Tongue (tissue), 2 donors: ENCODE measurements around the gene MEA1. TPM values are rescaled to one million over a fixed set of nuclear protein-coding genes. Genes with fewer than 3 reads are reported as not detected.
"Not testable (repeated sequence)": the region's sequence is repeated elsewhere in the genome, so short reads cannot be mapped to it uniquely, and the experiment has no call there.

Experiments
- DNase-seq: peaks from one replicate; pipeline ENCODE4 v3.0.0-alpha.2; 2015
- total RNA-seq: library from RNA; depleted of rRNA; stranded (reverse); fragments of >200 nt; gene quantifications from one replicate; pipeline ENCODE4 v1.2.3, GENCODE V29; 2014

The MEA1 gene
- total RNA-seq, 1 donor from 2014 or later = 23.8 TPM

DNA sequence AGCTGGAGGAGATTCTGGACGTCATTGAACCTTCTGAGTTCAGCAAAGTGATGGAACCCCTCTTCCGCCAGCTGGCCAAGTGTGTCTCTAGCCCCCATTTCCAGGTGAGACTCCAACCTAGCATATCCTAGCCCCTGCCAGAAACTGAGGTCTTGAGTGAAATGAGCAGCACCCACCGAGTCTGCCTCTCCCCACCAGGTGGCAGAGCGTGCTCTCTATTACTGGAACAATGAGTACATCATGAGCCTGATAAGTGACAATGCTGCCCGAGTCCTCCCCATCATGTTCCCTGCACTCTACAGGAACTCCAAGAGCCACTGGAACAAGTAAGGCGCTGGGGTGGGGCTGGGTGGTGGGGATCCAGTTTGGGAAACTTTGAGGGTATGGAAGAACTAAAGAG lies 4.6 kb downstream of the MEA1 start:
- DNase-seq = peak; percentile 50

GRCh38 chr6:43007126-43007525 lies 6.6 kb downstream of the MEA1 start:
- no peak for DNase-seq

DNA sequence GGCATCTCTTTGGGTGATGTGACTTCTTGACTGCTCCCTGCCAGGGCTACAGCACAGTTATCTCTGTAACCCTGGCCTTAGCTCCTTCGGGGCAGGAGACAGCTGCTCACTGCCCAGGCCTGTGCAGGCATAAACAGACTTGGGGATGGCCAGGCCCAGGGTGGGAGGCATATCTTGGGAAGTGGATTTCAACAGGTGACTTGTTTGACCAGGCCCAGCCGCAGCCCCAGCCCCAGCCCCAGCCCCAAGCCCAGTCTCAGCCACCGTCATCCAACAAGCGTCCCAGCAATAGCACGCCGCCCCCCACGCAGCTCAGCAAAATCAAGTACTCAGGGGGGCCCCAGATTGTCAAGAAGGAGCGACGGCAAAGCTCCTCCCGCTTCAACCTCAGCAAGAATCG lies 7.5 kb downstream of the MEA1 start:
- DNase-seq = no peak

- no peak for DNase-seq
Observed at GRCh38 chr6:43005844-43006243, 7.9 kb downstream of the MEA1 start.

GRCh38 chr6:43001843-43002242 lies 11.9 kb downstream of the MEA1 start:
- DNase-seq = no peak

DNA sequence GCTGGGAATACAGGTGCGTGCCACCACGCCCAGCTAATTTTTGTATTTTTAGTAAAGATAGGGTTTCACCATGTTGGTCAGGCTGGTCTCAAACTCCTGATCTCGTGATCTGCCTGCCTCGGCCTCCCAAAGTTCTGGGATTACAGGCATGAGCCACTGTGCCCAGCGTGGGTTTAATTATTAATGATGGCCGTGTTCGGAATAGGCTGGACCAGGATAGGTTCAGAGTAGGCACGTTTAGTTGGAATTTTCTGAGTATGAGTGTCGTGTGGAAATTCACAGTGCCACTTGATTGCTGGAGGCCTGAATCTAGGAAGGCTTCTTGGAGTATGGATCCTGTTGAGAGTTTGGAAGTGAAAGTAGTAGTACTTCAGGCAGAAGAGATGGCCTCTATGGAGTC lies 15.5 kb downstream of the MEA1 start:
- not testable (repeated sequence) for DNase-seq

- no peak for DNase-seq
Observed at GRCh38 chr6:42996513-42996912, 17.2 kb downstream of the MEA1 start.

- no peak for DNase-seq
Observed at GRCh38 chr6:42993445-42993844, 20.3 kb downstream of the MEA1 start.

- DNase-seq = no peak
Observed at GRCh38 chr6:42989923-42990322, 23.8 kb downstream of the MEA1 start.

- peak; percentile 46 for DNase-seq
Observed at GRCh38 chr6:42988486-42989020, 25.2 kb downstream of the MEA1 start.

GRCh38 chr6:42987533-42988451 lies 26.0 kb downstream of the MEA1 start:
- DNase-seq = no peak

DNA sequence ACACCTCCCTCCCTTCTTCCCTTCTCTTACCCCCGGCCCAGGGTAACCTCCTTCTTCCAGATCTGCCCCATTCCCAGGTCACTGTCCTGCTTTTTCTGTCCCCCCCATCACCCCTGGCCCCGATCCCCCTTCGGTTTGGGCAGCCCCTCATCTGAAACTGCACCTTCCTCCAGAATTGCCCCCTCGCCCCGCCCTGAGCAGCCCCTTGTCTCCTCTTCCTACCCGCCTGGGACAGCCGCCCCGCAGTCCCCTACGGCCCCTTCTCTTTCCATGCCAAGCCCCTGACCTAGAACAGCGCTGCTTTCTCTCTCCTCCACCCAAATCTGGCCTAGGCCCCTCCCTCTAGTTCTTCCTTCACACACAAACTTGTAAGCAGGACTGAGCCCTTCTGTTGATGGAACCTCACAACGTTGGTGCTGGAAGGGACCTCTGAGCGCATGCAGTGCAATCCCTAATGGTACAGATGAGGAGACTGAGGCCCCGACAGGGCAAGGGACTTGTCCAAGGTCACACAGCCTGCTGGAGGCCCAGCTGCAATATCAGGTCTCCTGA lies 28.7 kb downstream of the MEA1 start:
- peak; percentile 36 for DNase-seq

DNA sequence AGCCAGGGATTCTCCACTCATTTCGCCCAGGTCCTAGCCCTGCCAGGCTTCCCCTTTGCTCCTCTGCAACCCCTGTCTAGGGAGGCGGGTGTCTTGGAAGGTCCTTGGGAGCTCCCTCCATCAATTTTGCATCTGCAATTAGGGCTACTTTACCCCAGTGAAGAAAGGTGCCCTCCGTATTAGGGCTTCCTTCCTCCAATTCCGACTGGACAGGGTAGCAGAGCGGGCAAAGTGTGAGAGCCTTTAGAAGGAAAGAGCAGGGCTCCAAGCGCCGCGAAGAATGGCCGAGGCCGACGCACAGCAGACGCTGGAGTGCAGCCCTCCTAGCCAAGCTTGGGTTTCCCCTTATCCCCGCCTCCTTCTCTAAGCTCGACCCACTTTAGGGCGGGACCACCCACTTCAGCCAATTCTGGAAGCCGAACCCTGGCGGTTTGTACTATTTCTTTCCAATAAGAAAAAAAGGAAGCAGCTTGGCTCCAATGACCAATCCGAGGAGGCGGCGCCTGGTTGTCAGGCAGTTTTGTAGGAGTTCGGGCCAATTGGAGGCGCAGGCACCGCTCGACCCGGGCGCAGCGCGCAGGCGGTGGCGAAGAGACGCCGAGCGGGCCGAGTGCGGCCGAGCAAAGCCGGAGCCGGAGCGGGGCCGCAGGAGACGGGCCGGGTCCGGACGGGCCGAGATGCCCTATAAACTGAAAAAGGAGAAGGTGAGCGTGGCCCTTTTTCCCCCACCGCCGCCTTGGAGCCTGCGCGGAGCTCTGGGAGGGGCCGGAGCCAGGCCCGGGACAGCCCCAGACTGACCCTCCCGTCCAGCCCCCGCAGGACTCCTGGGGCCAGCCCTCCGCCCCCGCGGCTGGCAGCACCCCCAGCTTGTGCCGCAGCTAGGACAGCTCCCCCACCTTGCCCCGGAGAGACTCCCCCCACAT lies 29.5 kb downstream of the MEA1 start, which contains the start of gene PPP2R5D:
Gene PPP2R5D (plus strand): TSS at position 570 of the 923 bp plus-strand sequence. CDS start 108 bp downstream, at position 678.
- DNase-seq = peak; percentile 99

DNA sequence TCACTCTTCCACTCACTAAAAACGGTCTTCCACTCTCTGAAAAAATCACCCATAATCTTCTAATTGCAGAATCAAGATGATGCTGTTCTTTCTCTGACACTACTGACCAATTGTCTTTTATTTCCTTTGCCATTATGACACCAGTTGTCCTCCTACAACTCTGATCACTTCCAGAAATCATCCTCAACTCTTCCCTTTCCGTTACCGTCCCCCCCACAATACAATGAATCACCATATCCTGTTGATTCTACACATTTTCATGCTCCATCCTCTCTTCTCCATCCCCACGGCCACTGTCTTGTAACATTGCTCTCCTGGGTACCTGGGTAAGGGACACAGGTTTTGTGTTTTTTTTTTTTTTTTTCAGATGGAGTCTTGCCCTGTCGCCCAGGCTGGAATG lies 31.9 kb downstream of the MEA1 start:
- no peak for DNase-seq

GRCh38 chr6:42979523-42980177 lies 34.1 kb downstream of the MEA1 start:
- no peak for DNase-seq

- DNase-seq = peak; percentile 94
Observed at GRCh38 chr6:42978839-42979522, 34.8 kb downstream of the MEA1 start, which contains the start of gene PEX6. Gene PEX6 (minus strand): TSS chr6:42979181. CDS start chr6:42979150, 31 bp downstream.

GRCh38 chr6:42978487-42978838 lies 35.3 kb downstream of the MEA1 start:
- no peak for DNase-seq

DNA sequence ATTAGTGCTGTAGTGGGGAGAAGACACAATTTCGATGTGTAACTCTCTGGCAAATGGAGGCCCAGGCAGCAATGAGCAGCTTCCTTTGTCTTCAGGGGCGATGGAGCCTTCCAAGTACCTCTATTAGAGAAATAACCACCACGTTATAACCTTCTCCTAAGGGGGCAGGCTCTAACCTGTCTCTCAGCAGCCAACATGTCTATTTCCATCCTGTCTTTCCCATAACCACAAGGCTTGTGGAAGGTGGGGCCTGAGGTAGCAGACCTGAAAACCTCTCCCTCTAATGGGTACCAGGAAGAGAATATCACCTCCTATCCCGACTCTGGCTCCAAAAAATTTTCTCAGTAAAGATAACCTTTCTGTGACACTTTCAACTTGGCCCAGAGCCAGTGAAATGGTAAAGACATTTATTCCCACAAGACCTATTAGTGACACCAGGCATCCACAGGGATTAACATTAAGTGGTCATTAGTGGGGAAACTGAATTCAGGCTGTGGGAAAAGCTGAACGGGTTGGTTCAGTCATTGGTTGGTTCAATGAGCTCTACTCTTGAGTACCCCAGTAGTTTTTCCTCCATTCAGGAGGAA lies 38.7 kb downstream of the MEA1 start:
- no peak for DNase-seq

DNA sequence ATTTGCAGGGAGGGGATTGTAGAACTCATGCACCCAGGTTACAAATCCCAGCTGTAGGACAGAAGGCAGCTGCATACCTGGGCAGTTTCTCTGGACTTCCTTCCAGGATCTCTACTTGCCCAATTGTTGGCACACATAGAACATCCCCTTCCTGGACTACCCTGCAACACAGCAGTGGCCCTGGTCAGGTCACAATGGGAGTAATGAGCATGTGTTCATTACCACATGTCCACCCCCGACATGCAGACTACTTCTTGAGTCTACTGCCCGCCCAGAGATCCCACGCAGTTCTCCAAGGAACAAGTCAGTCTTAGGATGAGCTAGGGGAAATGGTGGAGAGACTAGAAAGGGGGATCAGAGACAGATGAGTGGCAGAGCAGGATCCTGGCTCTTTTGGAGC lies 39.8 kb downstream of the MEA1 start:
- DNase-seq = no peak

GRCh38 chr6:42971746-42972327 lies 41.9 kb downstream of the MEA1 start:
- DNase-seq = no peak
